BJ (cell line): Measurements from ENCODE around the gene CDH16. TPM values are rescaled to one million over a fixed set of nuclear protein-coding genes. Genes with fewer than 3 reads are reported as not detected.

Experiments
- CTCF ChIA-PET: fragments of 350-600 bp; formaldehyde crosslinking; extraction: SDS; loops from one replicate; lab custom pipeline; 2021; ENCODE audit warnings: antibody characterized with exemption, inconsistent platforms; lab: Yijun Ruan, JAX
- POLR2A ChIA-PET: fragments of 300-600 bp; sonication (Branson Sonifier 250); formaldehyde crosslinking; extraction: SDS; loops from one replicate; lab custom pipeline; 2021; ENCODE audit warnings: antibody characterized with exemption; lab: Charles Lee
- DNase-seq: peaks from one replicate; pipeline ENCODE4 v3.0.0-alpha.2; 2011; ENCODE audit warnings: low read depth
- H3K27me3 ChIP-seq: 2 replicates; pipeline ENCODE4 v1.6.0; 2011; ENCODE audit warnings: low read length; ENCODE audit not compliant: control insufficient read depth, insufficient read depth
- H3K36me3 ChIP-seq: 2 replicates; pipeline ENCODE4 v1.5.1; 2011; ENCODE audit warnings: low read length; ENCODE audit not compliant: control insufficient read depth, insufficient read depth
- H3K4me3 ChIP-seq: 2 replicates; pipeline ENCODE4 v1.5.1; 2011; ENCODE audit warnings: low read depth, mild to moderate bottlenecking, control low read depth, low read length
- CTCF ChIP-seq: IDR thresholded peaks from 2 replicates; pipeline ENCODE4 v1.5.1; 2011; ENCODE audit warnings: low read depth, mild to moderate bottlenecking, control low read depth, inconsistent platforms, low read length, moderate library complexity; ENCODE audit not compliant: insufficient read depth
- polyA plus RNA-seq: library from polyadenylated mRNA; depleted of rRNA; stranded (reverse); fragments of >200 nt; gene quantifications from 2 replicates; pipeline ENCODE4 v1.2.3, GENCODE V29; 2011

CDH16 gene
- polyA plus RNA-seq, 1 experiment = not detected

- no peak for DNase-seq
- Histone ChIP-seq H3K36me3 (no peaks in the 10 kb centered on the region), H3K4me3 (no peak overlapping the region), H3K27me3 (no peaks in the 10 kb centered on the region)
- POLR2A ChIA-PET = no interaction called here
- CTCF ChIA-PET = interaction anchor here (0.6 to 10.6 kb wide), 42 partner anchors 9 to 664 kb away, joined by 3 to 118 read pairs (median 4); partner anchors contain the start of genes B3GNT9, CDH16, CES2 and CES3
- peak; percentile 93 for TF ChIP-seq CTCF
These were observed 23.6 kb downstream of the CDH16 start for GRCh38 chr16:66894948-66895688.

DNA sequence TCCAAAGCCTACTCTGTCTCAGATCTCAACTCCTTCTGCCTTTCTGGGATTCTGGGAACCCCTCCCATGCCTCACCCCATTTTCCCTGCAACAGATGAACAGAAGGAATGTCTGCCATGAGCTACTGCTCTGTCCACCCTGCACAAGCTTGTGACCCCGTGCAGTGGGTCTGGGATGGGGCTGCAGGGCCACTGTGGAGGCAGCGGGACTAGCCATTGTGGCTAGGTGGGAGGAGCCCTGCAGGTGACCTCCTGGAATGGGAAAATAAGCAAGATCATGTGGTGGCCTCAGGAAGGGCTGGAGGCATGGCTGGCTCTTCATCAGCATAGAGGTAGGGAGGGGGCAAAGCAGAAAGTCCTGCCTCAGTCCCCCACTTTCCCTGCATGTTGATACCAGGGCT, 24.6 kb downstream of the CDH16 start:
- Histone ChIP-seq H3K4me3 (no peak overlapping the region), H3K36me3 (no peaks in the 10 kb centered on the region), H3K27me3 (no peaks in the 10 kb centered on the region)
- ChIA-PET CTCF (interaction anchor here (0.6 to 10.6 kb wide), 19 partner anchors 8 to 261 kb away, joined by 3 to 118 read pairs (median 11); partner anchors contain the start of genes B3GNT9, CDH16, CES3 and CIAO2B), POLR2A (no interaction called here)
- TF ChIP-seq CTCF = no peak
- DNase-seq = no peak

DNA sequence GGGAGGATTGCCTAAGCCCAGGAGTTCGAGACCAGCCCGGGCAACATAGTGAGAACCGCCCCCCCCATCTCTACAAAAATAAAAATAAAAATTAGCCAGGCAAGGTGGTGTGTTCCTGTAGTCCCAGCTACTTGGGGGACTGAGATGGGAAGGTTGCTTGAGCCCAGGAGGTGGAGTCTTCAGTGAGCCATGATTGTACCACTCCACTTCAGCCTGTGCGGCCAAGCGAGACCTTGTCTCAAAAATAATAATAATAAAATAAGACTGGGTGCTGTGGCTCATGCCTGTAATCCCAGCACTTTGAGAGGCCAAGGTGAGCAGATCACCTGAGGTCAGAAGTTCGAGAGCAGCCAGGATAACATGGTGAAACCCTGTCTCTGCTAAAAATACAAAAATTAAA, 26.9 kb downstream of the CDH16 start:
- POLR2A ChIA-PET = no interaction called here
- Histone ChIP-seq H3K36me3 (no peaks in the 10 kb centered on the region), H3K4me3 (no peak overlapping the region), H3K27me3 (no peaks in the 10 kb centered on the region)
- CTCF ChIA-PET = interaction anchor here (0.6 to 10.6 kb wide), 7 partner anchors 19 to 69 kb away, joined by 3 to 118 read pairs (median 5); partner anchors contain the start of genes CES3 and RRAD
- TF ChIP-seq CTCF = no peak
- DNase-seq = no peak

GRCh38 chr16:66891360-66891759, 27.3 kb downstream of the CDH16 start:
- no peaks in the 10 kb centered on the region for H3K27me3 ChIP-seq
- CTCF ChIA-PET = interaction anchor here (0.6 to 10.6 kb wide), 6 partner anchors 16 to 70 kb away, joined by 3 to 118 read pairs (median 4); partner anchors contain the start of genes CES3 and RRAD
- no peaks in the 10 kb centered on the region for H3K36me3 ChIP-seq
- DNase-seq = no peak
- POLR2A ChIA-PET = no interaction called here
- no peak for TF ChIP-seq CTCF
- H3K4me3 ChIP-seq = no peak overlapping the region

GRCh38 chr16:66890799-66891198, 27.9 kb downstream of the CDH16 start:
- no peaks in the 10 kb centered on the region for H3K36me3 ChIP-seq
- TF ChIP-seq CTCF = no peak
- ChIA-PET POLR2A (no interaction called here), CTCF (interaction anchor here (1.0 to 1.5 kb wide), 6 partner anchors 16 to 270 kb away, joined by 3 to 5 read pairs (median 4); no protein-coding TSS in a partner anchor)
- no peak for DNase-seq
- no peaks in the 10 kb centered on the region for H3K27me3 ChIP-seq
- no peak overlapping the region for H3K4me3 ChIP-seq
